DMS53 treated with DMSO at 0.1 percent for 48 hours (cell line): Measurements from ENCODE around the gene IDI1.
A peak's percentile ranks its signal among the peaks of the same experiment; 100 is the strongest.
"Not testable (repeated sequence)": the region's sequence is repeated elsewhere in the genome, so short reads cannot be mapped to it uniquely, and the experiment has no call there.

Experiments
- DNase-seq: peaks from one replicate; lab custom pipeline; 2025; ENCODE audit not compliant: unreplicated experiment; lab: John Stamatoyannopoulos, UW

Gene IDI1

DNA sequence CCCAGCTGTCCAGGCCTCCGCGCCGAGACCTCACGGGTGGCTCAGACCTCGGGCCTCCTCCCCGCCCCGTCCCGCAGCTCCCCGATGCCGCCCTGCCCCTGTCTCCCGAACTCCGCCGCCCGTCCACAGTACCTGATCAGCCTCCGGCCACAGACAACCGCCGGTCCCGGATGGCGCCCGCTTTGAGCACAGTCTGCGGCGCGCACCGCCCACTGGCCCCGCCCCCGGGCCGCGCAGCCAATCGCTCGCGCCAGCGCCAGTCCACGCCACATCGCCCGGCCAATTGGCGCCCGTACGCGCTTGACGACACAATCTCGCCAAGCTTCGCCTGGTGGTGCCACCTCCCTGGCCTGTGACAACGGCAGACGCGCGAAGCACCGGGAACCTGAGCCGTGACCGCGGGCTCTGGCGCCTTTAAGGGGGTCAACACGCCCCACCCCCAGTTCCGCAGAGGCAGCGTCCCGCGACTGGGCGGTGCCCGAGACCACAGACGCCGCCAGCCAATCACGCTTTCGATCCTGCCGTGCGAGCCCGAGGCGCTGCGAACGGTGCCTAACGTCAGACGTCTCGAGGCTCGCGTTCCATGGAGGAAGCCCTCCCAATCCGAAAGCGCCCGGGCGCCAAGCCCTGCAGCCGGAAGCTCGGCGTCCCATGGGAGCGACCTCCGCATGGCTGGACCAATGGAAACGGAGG, at the start of gene IDI1:
Gene IDI1 (minus strand): TSS at position 388 of the 693 bp plus-strand sequence. CDS start 116 bp downstream, at position 272.
- peak; percentile 98 for DNase-seq

DNA sequence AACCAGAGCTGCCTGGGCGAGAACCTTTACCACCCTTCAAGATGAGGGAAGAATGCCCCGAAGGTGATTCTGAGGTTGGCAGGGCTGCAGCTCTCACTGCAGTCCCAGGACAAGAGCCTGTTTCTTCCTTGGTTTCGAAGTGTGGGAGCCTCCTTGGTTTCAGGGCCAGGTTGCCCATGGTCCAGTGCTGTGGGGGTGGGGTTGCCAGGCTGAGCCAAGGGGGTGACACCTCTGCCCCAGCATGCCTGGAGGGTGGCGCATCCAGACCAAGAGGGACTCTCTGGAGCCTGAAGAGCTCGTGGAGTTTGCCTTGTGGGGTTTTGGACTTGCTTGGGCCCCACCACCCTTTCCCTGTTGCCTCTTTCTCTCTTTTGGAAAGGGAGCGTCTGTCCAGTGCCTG, 48.5 kb upstream of the IDI1 start:
- DNase-seq, result no peak

DNA sequence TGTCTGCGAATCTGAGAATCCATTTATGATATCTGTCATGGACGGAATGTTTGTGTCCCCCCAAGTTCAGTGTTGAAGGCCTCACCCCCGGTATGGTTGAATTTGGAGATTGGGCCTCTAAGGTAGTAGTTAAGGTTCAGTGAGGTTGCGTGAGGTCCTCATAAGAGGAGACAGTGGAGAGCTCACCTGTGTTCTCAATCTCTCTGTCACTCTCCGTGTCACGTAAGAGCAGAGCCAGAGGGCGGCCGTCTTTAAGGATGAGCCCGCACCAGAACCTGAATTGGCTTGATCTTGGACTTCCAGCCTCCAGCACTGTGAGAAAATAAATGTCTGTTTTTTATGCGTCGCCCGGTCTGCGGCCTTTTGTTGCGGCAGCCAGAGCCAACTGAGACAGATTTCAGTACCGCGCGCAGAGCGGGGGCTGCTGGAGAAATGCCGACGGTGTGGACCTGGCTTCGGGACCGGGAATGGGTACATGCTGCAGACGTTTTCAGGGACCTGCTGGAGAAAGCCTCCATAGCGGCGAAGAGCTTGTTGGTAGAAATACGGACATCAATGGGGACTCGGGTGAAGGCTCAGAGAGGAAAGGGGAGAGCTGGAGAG, 47.5 kb upstream of the IDI1 start:
- no peak for DNase-seq

DNA sequence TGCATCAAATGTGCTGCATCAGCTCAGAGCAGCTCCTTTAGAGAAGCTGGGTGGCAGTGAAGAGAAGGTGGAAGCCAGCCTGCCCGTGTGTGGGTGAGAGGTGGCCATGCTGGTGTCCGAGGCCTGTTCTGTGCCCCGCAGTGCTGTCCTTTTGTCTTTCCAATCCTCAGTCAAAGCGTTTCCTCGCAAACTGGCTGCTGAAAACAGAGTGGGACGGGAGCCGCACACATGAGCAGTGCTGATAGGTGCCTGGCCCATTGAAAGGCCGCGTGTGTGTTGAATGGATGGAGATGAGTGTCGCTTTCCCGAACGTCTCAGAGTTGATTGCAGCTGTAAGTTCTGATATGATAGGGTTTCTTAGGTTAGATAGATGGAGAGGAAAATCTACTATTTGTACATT, 46.6 kb upstream of the IDI1 start:
- no peak for DNase-seq

DNA sequence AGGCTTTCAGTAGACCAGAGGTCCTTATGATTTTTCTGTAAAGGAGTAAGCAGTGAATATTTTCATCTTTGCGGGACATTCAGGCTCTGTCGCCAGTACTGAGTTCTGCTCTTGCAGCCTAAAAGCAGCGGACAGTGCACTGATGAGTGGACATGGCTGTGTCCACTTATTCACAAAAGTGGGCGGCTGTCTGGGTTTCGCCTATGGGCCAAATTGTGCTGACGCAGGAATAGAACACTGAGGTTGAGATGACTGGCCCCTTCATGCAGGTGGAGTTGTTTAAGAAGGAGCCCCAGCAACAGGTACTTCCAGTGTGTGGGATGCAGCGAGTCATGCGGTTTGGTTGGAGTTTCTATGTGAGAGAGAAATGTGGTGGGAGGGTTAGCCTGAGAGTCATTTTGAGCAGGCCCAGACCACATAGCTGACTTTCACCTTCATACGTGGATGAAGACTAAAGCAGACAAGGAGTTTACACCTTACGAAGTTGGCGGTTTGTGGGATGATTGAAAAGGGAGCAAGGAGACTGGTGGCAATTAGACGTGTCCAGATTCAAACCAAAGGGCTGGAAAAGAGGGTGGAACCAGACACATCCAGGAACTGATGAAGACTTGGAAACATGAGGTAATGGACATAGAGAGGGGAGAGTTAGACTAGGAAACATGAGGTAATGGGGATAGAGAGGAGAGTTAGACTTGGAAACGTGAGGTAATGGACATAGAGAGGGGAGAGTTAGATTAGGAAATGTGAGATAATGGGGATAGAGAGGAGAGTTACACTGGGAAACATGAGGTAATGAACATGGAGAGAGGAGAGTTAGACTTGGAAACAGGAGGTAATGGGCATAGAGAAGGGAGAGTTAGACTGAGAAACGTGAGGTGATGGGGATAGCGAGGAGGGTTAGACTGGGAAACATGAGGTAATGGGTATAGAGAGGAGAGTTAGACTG, 45.5 kb upstream of the IDI1 start:
- DNase-seq, result no peak

DNA sequence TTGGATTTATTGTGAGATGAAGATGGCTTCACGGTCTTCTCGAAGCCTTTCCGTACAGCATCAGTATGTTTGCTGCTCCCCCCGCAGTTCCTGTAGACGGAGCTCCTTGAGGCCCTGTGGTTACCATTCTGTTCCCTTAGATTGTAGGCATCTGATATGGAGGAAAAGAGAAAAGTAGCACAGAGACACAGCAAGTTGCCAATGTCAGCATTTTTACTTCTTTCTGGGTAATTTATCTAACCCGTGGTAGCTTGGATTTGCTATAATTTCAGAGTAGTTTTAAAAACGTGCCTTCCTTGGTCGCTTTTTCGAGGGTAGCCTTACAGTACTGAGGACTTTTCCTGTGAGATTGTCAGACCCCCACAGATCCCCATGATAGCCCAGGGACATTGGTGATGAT, 44.8 kb upstream of the IDI1 start:
- no peak for DNase-seq

DNA sequence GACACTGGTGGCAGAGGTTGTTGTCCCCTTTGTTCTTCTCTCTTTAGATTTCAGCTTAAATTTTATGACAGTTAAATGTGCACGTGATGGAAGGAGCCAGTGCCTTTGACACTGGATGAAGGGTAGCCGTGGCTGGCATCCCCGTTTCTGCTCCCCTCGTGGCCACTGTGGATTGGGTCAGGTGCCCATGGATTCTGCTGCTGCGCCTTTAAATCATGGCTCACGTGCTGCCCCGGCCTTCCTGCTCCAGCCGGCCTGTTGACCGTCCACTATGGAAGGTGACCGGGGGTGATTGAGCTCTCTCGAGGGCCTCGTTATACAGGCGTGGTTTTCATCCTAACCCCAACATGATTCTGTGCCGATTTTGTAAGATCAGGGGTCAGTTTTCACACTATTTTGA, 41.8 kb upstream of the IDI1 start:
- DNase-seq, result no peak

DNA sequence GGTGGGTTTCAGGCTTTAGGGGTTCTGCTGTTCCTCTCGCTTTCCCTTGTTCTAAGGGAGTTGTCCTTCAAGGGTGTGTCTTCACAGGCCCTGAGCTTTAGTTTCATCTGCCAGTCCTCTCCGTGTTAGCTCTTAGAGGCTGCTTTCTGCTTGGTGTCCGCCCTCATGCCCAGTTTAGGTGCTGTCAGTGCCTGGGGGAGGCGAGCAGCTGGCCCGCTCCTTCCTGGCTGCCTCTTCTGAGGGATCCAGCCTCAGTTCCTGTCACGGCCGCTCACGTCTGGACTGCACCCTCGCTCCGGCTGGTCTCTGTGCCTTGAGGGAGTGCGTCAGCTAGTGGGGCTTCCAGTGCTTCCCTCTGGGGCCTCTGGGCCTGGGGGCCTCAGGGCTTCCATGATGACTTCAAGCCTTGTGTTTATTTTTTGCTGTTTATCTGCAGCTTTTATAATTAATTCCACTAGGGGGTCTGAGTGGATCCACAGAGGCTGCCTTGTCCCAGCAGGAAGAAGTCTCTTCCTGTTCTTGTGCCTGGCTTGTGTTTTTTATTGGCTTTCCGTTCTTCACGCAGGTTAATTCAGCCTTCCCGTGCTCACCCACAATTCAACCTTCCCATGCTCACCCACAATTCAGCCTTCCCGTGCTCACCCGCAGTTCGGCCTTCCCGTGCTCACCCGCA, 40.2 kb upstream of the IDI1 start:
- DNase-seq, result no peak

DNA sequence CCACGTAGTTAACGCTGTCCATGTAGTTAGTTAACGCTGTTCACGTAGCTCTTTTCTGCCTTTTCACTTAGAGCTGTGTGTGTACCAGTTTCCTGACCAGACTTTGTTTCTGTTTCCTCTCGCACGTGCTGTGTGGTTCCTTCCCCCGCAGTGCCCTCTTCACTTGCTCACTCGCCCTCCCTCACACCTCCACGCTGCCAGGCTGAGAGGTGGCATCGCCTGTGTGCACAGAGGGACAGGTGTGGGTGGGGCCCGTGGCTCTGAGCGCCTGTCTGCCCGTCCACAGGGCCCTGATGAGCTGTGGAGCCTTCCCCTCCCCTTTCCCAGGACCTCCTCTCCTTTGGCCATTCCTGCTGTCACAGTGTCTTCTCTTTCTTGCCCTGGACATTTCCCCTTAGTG, 37.9 kb upstream of the IDI1 start:
- no peak for DNase-seq

DNA sequence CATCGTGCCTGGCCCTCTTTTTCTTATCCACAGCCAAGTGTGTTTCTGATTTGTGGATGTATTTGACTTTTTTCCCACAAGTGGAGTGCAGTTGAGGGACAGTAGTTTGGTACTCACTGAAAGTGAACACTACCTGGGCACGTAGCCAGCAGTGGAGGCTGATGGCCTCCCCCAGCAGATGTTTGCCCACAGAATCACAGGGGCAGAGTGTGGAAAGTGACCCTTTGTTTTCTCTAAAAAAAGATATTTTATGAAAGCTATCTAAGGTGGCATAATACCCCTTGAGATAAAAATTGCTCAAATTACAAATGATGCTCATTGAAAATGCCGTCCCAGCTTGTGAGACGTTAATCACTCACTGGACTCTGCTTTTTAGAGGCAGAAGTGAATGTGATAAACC, 36.3 kb upstream of the IDI1 start:
- no peak for DNase-seq

DNA sequence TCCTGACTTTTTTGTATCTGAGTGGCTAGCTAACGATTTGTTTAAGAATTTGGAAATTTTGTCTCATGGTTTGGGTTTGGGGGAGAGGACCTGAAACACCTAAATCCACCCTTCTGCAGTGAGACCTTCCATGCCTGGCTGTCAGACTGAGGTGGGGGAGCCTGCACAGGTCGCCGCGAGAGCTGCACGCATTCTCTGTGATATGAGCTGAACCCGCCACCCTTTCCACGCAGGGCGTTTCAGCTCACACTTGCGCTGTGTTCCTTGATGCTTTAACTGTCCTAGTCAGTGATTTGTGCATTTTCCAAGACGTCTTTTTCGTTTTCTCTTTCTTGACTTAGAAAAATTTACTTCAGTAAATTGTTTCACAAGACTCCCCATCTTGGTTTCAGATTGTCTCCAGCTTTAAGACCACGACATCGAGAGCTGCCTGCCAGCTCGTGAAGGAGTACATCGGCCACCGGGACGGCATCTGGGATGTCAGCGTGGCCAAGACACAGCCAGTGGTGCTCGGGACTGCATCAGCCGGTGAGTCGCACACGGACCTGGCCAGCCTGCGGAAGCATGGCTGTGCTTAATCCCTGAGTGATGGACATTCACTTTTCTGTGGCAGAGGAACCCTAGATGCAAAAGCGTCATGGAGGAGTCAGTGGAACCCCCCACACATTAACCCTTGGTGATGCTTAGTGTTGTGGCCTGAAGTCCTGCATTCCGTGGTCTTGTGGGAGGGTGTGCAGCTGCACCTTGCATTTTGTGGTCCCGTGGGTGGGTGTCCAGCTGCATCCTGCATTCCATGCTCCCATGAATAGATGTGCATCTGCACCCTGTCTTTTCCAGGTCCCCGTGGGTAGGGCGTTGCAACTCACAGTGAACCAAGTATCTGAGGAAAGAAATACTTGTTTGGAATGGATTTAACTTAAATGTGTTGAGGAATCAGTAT, 35.4 kb upstream of the IDI1 start:
- no peak for DNase-seq

DNA sequence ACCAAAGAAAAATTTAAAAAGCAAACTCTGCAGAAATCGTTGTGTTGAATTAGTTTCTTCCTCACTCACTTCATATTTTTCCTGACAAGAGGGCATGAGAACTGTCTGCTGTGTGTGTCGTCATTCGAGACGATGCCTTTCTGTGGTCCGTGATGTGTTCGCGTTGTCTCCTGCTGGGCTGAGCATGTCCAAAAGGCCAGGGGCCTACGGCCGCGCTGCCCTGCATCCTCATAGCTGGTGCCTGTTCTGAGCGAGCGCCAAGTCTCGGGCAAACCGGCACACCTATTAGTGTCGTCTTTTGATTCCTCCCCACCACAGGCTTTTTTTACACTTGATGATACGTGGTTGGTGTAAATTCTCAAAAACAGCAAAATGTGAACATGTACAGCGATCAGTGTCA, 34.7 kb upstream of the IDI1 start:
- no peak for DNase-seq

DNA sequence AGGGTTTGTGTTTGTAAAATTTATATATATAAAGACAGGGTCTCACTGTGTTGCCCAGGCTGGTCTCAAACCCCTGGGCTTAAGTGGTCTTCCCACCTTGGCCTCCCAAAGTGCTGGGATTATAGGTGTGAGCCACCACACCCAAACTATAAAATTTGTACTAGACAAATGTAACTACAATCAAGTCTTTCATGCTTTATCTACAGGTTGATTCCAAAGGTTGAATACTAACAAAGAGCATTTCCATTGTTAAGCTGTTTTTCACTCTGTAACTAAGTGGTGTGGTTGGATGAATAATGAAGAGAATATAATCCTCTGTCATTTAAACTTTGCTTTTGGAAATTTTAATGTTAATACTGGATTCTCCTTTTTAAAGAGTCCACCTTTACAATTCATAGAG, 29.7 kb upstream of the IDI1 start:
- no peak for DNase-seq

DNA sequence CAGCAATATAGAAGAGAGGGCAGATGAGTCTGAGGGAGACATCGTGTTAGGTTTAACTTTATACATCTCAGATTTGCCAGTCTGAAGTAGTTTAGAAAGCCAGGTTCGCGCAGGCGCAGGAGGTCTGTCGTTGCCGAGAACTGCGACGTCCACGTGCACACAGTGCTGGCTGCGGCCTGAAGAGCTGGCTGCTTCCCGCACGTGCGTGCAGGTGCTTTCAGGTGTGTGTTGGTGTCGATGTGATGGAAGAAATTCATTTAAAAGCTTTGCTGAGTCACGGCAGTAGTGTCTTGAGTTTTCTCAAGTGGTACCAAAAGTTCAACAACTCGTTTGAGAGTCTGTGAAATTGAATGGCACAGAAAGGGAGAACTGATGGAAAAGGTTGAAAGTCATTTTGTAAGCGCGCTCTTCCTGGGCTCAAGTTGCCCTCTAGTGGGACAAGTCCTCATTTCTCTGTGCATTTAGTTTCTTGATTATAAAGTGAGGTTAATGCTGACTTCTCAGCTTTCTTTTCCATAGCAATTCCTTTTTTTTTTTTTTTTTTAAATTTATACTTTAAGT, 25.9 kb upstream of the IDI1 start:
- DNase-seq, result no peak

DNA sequence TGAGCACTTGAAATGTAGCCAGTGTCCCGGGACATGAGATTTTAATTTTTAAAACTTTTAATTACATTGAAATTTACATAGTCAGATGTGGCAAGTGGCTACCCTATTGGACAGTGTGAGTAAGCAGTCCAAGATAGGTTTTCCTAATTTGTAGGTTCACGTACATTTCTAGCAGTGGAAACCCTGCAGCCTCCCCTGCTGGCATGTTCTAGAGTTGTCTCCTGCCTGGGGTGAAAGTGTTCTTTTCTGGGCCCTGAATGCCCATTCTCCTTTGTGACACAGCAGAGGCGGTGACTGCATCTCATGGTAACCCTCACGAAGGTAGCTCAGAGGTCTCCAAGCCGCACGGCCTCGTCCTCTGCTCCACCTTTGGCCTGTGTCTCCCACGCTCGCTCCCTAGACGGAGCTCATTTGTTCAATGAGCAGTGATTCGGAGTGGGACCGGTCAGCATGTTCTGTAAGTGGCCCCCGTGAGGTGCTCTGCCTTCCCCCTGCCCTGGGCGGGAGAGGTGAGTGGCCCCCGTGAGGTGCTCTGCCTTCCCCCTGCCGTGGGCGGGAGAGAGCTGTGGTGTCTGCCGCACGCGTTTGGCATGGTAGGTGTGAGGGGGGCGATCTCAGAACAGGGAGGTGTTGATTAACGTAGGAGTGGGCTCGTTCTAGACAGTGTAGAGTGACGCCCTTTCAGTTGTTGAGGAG, 25.3 kb upstream of the IDI1 start:
- DNase-seq, result no peak

DNA sequence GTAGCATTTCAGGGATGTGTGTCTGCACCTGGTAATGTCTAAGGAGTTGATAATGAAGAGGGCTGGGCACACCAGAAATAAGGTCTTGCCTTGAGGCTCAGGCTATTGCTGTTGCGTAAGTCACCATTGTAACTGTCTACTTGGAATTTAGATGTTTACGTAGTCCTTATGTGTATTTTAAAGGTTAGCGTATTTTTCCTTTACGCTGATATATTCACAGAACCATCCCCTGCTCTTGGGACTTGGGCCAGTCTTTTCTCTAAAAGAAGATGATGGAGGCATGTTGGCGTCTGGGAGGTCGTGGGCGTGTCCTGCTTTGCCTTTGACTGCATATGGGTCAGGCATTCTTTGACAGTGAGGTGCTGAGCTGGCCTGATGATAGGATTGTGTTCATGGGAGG, 22.0 kb upstream of the IDI1 start:
- DNase-seq, result no peak

DNA sequence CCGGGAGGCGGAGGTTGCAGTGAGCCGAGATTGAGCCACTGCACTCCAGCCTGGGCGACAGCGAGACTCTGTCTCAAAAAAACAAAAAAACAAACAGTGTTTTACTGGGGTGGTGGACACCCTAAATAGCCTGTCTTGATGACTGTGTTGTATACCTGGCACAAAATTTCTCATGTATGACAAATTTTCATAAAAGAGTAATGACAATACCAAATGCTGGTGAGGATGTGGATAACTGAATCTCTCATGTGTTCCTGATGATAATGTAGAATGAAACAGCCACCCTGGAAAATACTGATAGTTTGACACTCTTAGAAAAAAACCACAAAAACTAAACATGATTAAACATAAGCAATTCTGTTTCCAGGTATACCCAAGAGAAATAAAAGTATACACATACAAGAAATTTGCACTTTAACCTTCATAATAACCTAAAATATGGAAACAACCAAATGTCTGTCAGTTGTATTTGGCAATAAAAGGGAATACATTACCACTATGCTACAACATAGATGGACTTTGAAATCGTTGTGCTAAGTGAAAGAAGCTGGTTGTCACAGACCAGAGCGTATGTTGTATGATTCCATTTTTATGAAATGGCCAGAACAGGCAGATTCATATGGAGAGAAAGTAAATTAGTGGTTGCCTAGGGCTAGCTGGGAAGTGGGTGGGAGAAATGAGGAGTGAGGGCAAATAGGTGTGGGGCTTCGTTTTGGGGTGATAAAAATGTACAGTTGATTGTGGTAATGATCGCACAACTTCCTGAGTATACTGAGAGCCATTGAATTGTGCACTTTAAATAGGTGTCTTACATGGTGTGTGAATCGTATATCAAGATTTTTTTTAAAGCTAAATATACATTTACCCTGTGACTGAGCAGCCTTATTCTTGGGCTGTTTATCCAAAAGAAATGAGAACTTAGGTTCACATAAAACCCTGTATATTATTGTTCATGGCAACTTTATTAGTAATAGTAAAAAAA, 19.8 kb upstream of the IDI1 start:
- DNase-seq, result no peak

DNA sequence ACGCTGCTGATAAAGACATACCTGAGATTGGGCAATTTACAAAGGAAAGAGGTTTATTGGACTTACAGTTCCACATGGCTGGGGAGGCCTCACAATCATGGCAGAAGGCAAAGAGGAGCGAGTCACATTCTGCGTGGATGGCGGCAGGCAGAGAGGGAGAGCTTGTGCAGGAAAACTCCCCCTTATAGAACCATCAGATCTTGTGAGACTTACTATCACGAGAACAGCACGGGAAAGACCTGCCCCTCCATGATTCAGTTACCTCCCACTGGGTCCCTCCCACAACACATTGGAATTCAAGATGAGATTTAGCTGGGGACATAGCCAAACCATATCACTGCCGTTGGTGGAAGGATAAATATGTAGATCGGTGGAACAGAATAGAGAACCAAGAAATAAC, 17.8 kb upstream of the IDI1 start:
- DNase-seq, result not testable (repeated sequence)
